Measurements from ENCODE around the gene IL1RAPL1.
"Not testable (repeated sequence)": the region's sequence is repeated elsewhere in the genome, so short reads cannot be mapped to it uniquely, and the experiment has no call there.

GRCh38 chrX:28766561-28766960, 179.3 kb downstream of the IL1RAPL1 start:
- TF ChIP-seq POLR2A (IDR thresholded peaks at IDR 0.05) = not testable (repeated sequence)
- TF ChIP-seq, protein P1, sequence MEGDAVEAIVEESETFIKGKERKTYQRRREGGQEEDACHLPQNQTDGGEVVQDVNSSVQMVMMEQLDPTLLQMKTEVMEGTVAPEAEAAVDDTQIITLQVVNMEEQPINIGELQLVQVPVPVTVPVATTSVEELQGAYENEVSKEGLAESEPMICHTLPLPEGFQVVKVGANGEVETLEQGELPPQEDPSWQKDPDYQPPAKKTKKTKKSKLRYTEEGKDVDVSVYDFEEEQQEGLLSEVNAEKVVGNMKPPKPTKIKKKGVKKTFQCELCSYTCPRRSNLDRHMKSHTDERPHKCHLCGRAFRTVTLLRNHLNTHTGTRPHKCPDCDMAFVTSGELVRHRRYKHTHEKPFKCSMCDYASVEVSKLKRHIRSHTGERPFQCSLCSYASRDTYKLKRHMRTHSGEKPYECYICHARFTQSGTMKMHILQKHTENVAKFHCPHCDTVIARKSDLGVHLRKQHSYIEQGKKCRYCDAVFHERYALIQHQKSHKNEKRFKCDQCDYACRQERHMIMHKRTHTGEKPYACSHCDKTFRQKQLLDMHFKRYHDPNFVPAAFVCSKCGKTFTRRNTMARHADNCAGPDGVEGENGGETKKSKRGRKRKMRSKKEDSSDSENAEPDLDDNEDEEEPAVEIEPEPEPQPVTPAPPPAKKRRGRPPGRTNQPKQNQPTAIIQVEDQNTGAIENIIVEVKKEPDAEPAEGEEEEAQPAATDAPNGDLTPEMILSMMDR (IDR thresholded peaks at IDR 0.05) = not testable (repeated sequence)
